ENCODE results near the gene PAGR1. TPM values are rescaled to one million over a fixed set of nuclear protein-coding genes. Genes with fewer than 3 reads are reported as not detected.
A peak's percentile ranks its signal among the peaks of the same experiment; 100 is the strongest.

PAGR1 gene
- total and polyA plus RNA-seq, 9 of the 15 experiments (the other 6 are each of a cell fraction or from before 2014, with no cell fraction given) = 1.4 to 58.2 (median 16.8) TPM

DNA sequence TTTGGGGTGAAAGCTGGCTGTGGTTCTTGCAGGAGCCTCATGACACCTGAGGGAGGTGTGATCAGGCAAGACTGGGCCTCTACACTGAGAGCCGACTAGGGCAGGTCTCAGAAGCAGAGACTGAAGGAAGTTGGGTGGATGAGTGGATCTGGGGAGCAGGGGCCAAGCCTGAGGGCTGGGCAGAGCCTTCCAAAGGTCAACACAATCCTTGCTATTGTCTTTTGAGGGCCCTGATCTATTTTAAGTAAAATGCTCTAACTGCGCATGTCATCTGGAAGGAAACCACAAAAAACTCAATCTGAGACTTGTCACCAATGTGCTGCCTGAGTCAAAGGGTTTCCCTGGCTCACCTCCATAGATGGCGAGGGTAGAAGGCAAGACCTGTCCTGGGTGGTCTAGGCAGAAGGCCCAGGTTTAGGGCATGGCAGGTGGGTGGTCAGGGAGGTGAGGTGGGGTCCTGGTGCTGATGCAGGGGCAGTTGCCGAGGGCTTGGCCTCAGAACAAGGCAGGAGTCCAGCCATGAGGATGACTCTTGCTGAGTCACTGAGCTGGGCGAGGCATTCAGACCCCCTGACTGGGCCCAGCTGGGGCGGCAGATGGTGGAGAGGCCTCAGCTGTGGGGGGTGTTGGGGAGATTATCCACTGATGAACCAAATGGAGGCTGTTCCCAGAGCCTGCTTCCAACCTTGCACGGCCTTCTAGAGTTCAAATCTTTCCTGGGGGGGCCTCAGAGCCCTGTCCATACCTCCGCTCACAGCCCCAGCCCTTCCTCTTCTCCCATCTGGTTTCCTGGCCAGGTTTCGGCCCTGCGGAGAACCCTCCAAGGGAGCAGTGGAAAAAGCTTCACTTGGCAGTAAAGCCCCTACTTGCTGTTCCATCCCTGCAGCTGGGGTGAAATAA, 9.4 kb downstream of the PAGR1 start:
- intact Hi-C loops (cut with micrococcal nuclease) (no loop called here), in situ Hi-C loops (cut with MboI) (no loop called here)
- BruUV-seq (replicated peaks) = no TSS peak
- WGBS (ENCODE audit: insufficient coverage, low coverage, missing lambda C conversion rate) = 41% methylated on average over 10 of the region's 10 CpGs
- ATAC-seq = peak; percentile 51
- Histone ChIP-seq H3K9me1 (ENCODE audit: control insufficient read depth, insufficient read depth, low read length) (peaks cover 3% of the 10 kb centered on the region), H3K27me3 (ENCODE audit: control insufficient read depth in 2 of 2, insufficient read depth in 2 of 2, low read length in 2 of 2) (peaks cover 2 to 8% of the 10 kb centered on the region in 2 experiments; a peak in 3 of 5 replicates), H3K4me3 (no peak overlapping the region), H4K20me1 (replicated peaks; ENCODE audit: control insufficient read depth, insufficient read depth, low read length) (no peaks in the 10 kb centered on the region; the same call in 1 of the 2 replicates), H3K4me2 (ENCODE audit: insufficient read depth, low read length) (0 out of 2 replicates have a peak overlapping the region, but pooled peaks have one; percentile 1), H3K4me1 (replicated peaks in 1 of 2; ENCODE audit: control insufficient read depth in 2 of 2, insufficient read depth in 2 of 2, low read length in 2 of 2) (peaks cover 16 to 29% of the 10 kb centered on the region in 2 experiments), H3K79me2 (ENCODE audit: control insufficient read depth, insufficient read depth, low read length) (no peaks in the 10 kb centered on the region), H3K9ac (ENCODE audit: insufficient read depth in 1 of 2, low read depth in 2 of 2, low read length in 2 of 2) (peak overlapping the region in 1 of 2 experiments; percentile 70; a peak in 2 of 4 replicates), H2AFZ (ENCODE audit: low read depth, low read length) (no peak overlapping the region), H3K9me3 (replicated peaks; ENCODE audit: control insufficient read depth, insufficient read depth, low read depth, low read length) (no peaks in the 10 kb centered on the region), H3K27ac (ENCODE audit: extremely low read depth, low read depth, low read length) (no peak overlapping the region), H3K36me3 (ENCODE audit: control insufficient read depth, insufficient read depth, low read length) (no peaks in the 10 kb centered on the region; the same call in 2 of the 3 replicates)
- POLR2A ChIA-PET = interaction anchor here (0.6 to 1.0 kb wide), 8 partner anchors 9 to 98 kb away, joined by 3 to 7 read pairs (median 4); partner anchors contain the start of gene PAGR1
- CTCF ChIA-PET (ENCODE audit: low intra/inter-chr PET ratio) = no interaction called here
- FAIRE-seq = peak; percentile 52
- peak; percentile 39 to 44 (median 42) for DNase-seq (ENCODE audit: extremely low read depth in 1 of 4, low spot score in 3 of 4)
- TF ChIP-seq ZNF197 (CRISPR knock-in tag; IDR thresholded peaks at IDR 0.05; ENCODE audit: low read depth) (no peak), EWSR1 (IDR thresholded peaks at IDR 0.05; ENCODE audit: borderline replicate concordance, low read depth, partially characterized antibody) (no peak), KAT8 (IDR thresholded peaks at IDR 0.05; ENCODE audit: low read depth) (no peak), ZNF274 (IDR thresholded peaks at IDR 0.05; ENCODE audit: borderline replicate concordance, low read depth, low read length) (no peak), GATAD2A (IDR thresholded peaks at IDR 0.05) (no peak), NFE2 (IDR thresholded peaks at IDR 0.05; ENCODE audit: low read depth) (peak; percentile 77), HNRNPL (IDR thresholded peaks at IDR 0.05; ENCODE audit: low read depth, low read length) (no peak), RCOR1 (IDR thresholded peaks at IDR 0.05; ENCODE audit: borderline replicate concordance in 1 of 2, low read depth in 2 of 2, low read length in 2 of 2) (no peak), RBFOX2 (IDR thresholded peaks at IDR 0.05; ENCODE audit: low read depth, low read length) (0 out of 2 replicates have a peak, but pooled peaks have one; percentile 21), ZNF316 (IDR thresholded peaks at IDR 0.05) (peak; percentile 57), FIP1L1 (IDR thresholded peaks at IDR 0.05; ENCODE audit: low read depth, low read length, poor library complexity, severe bottlenecking) (no peak)
- TF ChIP-seq, protein P1, sequence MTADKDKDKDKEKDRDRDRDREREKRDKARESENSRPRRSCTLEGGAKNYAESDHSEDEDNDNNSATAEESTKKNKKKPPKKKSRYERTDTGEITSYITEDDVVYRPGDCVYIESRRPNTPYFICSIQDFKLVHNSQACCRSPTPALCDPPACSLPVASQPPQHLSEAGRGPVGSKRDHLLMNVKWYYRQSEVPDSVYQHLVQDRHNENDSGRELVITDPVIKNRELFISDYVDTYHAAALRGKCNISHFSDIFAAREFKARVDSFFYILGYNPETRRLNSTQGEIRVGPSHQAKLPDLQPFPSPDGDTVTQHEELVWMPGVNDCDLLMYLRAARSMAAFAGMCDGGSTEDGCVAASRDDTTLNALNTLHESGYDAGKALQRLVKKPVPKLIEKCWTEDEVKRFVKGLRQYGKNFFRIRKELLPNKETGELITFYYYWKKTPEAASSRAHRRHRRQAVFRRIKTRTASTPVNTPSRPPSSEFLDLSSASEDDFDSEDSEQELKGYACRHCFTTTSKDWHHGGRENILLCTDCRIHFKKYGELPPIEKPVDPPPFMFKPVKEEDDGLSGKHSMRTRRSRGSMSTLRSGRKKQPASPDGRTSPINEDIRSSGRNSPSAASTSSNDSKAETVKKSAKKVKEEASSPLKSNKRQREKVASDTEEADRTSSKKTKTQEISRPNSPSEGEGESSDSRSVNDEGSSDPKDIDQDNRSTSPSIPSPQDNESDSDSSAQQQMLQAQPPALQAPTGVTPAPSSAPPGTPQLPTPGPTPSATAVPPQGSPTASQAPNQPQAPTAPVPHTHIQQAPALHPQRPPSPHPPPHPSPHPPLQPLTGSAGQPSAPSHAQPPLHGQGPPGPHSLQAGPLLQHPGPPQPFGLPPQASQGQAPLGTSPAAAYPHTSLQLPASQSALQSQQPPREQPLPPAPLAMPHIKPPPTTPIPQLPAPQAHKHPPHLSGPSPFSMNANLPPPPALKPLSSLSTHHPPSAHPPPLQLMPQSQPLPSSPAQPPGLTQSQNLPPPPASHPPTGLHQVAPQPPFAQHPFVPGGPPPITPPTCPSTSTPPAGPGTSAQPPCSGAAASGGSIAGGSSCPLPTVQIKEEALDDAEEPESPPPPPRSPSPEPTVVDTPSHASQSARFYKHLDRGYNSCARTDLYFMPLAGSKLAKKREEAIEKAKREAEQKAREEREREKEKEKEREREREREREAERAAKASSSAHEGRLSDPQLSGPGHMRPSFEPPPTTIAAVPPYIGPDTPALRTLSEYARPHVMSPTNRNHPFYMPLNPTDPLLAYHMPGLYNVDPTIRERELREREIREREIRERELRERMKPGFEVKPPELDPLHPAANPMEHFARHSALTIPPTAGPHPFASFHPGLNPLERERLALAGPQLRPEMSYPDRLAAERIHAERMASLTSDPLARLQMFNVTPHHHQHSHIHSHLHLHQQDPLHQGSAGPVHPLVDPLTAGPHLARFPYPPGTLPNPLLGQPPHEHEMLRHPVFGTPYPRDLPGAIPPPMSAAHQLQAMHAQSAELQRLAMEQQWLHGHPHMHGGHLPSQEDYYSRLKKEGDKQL (CRISPR knock-in tag; IDR thresholded peaks at IDR 0.05; ENCODE audit: borderline replicate concordance) = no peak
- TF ChIP-seq, protein P2, sequence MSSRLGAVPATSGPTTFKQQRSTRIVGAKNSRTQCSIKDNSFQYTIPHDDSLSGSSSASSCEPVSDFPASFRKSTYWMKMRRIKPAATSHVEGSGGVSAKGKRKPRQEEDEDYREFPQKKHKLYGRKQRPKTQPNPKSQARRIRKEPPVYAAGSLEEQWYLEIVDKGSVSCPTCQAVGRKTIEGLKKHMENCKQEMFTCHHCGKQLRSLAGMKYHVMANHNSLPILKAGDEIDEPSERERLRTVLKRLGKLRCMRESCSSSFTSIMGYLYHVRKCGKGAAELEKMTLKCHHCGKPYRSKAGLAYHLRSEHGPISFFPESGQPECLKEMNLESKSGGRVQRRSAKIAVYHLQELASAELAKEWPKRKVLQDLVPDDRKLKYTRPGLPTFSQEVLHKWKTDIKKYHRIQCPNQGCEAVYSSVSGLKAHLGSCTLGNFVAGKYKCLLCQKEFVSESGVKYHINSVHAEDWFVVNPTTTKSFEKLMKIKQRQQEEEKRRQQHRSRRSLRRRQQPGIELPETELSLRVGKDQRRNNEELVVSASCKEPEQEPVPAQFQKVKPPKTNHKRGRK (tag; IDR thresholded peaks at IDR 0.05) = no peak

All from K562 (cell line).